ENCODE results near the gene ZHX3. TPM values are rescaled to one million over a fixed set of nuclear protein-coding genes. Genes with fewer than 3 reads are reported as not detected.

Gene ZHX3
- total and polyA plus RNA-seq, 2 of the 4 experiments (the other 2 are of a cell fraction), result 25.0 to 28.0 TPM

DNA sequence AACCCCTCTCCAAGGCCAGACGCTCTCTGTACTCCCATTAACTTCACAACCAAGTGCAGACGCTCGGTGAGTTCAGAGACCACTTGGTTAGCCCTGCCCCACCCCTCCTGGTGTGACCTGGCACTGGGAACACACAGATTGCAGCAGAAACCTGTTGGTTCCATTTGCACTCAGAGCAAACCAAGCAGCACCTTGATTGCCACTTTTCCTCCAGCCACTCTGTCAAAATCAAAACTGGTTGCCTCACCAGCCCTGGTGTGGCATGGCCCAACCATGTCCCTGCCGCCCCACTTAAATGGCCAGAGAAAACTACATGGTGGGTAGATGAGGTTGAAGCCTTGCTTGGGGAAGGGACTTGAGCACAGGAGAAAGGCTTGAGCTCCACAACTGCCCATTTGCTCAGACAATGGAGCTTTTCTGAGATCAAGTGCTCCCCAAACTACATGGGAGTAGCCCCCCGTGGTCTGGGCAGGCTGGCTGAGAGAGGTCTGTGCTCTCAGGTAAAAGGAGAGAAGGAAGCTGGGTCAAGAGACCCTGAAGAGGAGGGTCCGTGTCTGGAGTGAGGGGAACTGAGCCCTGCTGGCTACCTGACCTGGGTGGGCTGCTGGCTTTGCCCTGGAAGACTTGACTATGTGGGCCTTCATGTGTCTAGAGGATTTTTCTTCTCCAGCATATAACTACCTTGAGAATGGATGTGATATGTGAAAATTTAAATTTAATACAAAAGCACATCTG is 136.8 kb downstream of the ZHX3 start:
- Histone ChIP-seq H2BK15ac (ENCODE audit: low read depth, low read length) (no peak overlapping the region), H3K4me1 (ENCODE audit: control insufficient read depth, insufficient read depth, low read length) (peaks cover 19% of the 10 kb centered on the region), H3K23ac (ENCODE audit: low read depth, low read length) (no peak overlapping the region), H3K9ac (ENCODE audit: low read depth, low read length) (no peak overlapping the region), H2AK5ac (ENCODE audit: low read depth, low read length) (no peak overlapping the region), H3K9me1 (ENCODE audit: insufficient read depth, low read length) (peaks cover 49% of the 10 kb centered on the region), H3K4me2 (ENCODE audit: low read depth, low read length) (no peak overlapping the region), H3K79me1 (ENCODE audit: low read depth in 1 of 2, low read length in 2 of 2) (peaks cover 43 to 85% of the 10 kb centered on the region in 2 experiments), H4K20me1 (ENCODE audit: insufficient read depth, low read length) (peaks cover 5% of the 10 kb centered on the region), H2BK5ac (ENCODE audit: low read depth, low read length, poor library complexity, severe bottlenecking) (no peak overlapping the region), H4K8ac (ENCODE audit: low read depth in 2 of 2, low read length in 2 of 2) (no peak overlapping the region), H3K36me3 (ENCODE audit: control insufficient read depth, insufficient read depth, low read length) (peaks cover 34% of the 10 kb centered on the region), H2AFZ (replicated peaks; ENCODE audit: low read length, poor library complexity) (no peak overlapping the region), H3K56ac (ENCODE audit: extremely low read depth, insufficient read depth, low read length) (no peak overlapping the region), H3K4me3 (ENCODE audit: insufficient read depth, low read depth, low read length) (no peak overlapping the region), H2AK9ac (replicated peaks; ENCODE audit: low read depth, low read length, poor library complexity) (no peak overlapping the region), H3K27ac (ENCODE audit: insufficient read depth, low read length) (no peak overlapping the region), H3K14ac (replicated peaks; ENCODE audit: low read depth, low read length) (no peak overlapping the region), H4K5ac (ENCODE audit: low read depth, low read length) (no peak overlapping the region), H4K91ac (ENCODE audit: insufficient read depth, low read depth, low read length) (no peak overlapping the region), H2BK20ac (ENCODE audit: low read depth, low read length) (no peak overlapping the region), H2BK120ac (ENCODE audit: low read depth, low read length) (no peak overlapping the region), H3K9me3 (ENCODE audit: control insufficient read depth, insufficient read depth, low read length) (no peaks in the 10 kb centered on the region), H3K18ac (ENCODE audit: low read depth, low read length) (no peak overlapping the region), H3K27me3 (ENCODE audit: control insufficient read depth, insufficient read depth, low read length) (no peaks in the 10 kb centered on the region), H3K4ac (ENCODE audit: low read depth, low read length) (no peak overlapping the region)
- no peak for DNase-seq
- TF ChIP-seq SMC3 (IDR thresholded peaks at IDR 0.05; ENCODE audit: low read depth, low read length) (no peak), RAD21 (IDR thresholded peaks at IDR 0.05; ENCODE audit: low read length) (no peak), MAZ (IDR thresholded peaks at IDR 0.05; ENCODE audit: borderline replicate concordance, low read depth, low read length) (no peak), CEBPB (IDR thresholded peaks at IDR 0.05; ENCODE audit: low read depth, low read length) (no peak), RCOR1 (IDR thresholded peaks at IDR 0.05; ENCODE audit: insufficient replicate concordance, low read length) (no peak)
- TF ChIP-seq, protein P1, sequence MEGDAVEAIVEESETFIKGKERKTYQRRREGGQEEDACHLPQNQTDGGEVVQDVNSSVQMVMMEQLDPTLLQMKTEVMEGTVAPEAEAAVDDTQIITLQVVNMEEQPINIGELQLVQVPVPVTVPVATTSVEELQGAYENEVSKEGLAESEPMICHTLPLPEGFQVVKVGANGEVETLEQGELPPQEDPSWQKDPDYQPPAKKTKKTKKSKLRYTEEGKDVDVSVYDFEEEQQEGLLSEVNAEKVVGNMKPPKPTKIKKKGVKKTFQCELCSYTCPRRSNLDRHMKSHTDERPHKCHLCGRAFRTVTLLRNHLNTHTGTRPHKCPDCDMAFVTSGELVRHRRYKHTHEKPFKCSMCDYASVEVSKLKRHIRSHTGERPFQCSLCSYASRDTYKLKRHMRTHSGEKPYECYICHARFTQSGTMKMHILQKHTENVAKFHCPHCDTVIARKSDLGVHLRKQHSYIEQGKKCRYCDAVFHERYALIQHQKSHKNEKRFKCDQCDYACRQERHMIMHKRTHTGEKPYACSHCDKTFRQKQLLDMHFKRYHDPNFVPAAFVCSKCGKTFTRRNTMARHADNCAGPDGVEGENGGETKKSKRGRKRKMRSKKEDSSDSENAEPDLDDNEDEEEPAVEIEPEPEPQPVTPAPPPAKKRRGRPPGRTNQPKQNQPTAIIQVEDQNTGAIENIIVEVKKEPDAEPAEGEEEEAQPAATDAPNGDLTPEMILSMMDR (conservative IDR thresholded peaks at IDR 0.05; ENCODE audit: low read depth, low read length), result no peak
- in situ Hi-C loops (cut with MboI; ENCODE audit: low sequenced_read_pairs), result no loop called here
- ChIA-PET POLR2A (ENCODE audit: unreplicated experiment) (no interaction called here), CTCF (no interaction called here)
- WGBS, 2 experiments (ENCODE audit: extremely low coverage in 2 of 2, insufficient read length in 1 of 2), result 90% methylated on average over 3 of the region's 6 CpGs; no CpG with 5 or more reads in 1 of the 2 experiments
- ATAC-seq (ENCODE audit: low read depth), result no peak
- dilution Hi-C loops (cut with HindIII; ENCODE audit: low sequenced_read_pairs, unreplicated experiment), result no loop called here
- no TSS peak for BruUV-seq (replicated peaks)
- intact Hi-C loops (cut with micrococcal nuclease), result no loop called here
